ENCODE measurements around the gene POLE3.

- TF ChIP-seq CTCF (IDR thresholded peaks at IDR 0.05) (no peak), POLR2A (IDR thresholded peaks at IDR 0.05) (no peak)
These were observed 50.1 kb downstream of the POLE3 start for GRCh38 chr9:113360242-113360842.
